Dermis blood vessel endothelial cell (primary cell): ENCODE data around the gene SYT1. TPM values are rescaled to one million over a fixed set of nuclear protein-coding genes. Genes with fewer than 3 reads are reported as not detected.

ENCODE experiments used
- DNase-seq: peaks from one replicate; pipeline ENCODE4 v3.0.0; 2010
- total RNA-seq: library from RNA; depleted of rRNA; stranded (reverse); fragments of >200 nt; gene quantifications from 2 replicates; pipeline ENCODE4 v1.2.3, GENCODE V29; 2014

Gene SYT1
- total RNA-seq, 1 donor from 2014 or later: 9.7 TPM

DNA sequence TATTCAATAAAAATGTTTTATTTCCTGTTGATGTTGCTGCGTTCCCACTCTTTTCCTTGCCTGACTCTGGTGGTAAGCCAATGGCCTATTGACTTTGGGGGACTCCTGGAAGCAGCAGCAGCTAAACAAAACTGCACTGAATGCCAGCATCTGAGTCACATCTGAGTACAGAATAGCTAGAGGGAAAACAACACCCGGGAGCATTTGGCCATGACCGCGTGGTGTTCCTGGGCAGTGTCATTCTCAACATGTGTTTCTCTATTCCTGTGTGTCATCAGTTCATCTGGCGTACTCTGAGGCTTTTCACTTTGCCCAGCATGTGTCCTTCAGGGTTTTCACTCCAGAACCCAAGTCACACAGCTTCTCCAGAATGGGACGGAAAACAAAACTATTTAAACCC is 587.4 kb downstream of the SYT1 start:
- DNase-seq: peak; percentile 98

DNA sequence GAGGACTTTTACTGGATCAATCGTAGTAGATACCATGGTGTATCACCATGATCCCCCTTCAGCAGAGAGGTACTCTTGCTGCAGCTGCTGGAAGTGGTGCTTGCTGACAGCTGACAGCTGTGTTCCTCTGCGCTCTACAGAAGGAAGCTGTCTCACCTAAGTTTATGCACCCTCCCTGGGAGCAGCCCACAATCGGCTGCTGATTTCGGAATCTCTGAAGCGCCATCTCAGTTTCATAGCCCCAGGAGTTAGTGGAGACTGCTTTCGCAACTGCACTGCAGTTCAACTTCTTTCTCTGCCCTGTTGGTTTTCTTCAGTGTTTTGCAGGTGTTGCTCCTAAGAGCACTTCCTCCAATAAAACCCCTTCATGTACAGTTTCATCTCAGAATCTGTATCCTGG is 588.3 kb downstream of the SYT1 start:
- peak; percentile 4 for DNase-seq

DNA sequence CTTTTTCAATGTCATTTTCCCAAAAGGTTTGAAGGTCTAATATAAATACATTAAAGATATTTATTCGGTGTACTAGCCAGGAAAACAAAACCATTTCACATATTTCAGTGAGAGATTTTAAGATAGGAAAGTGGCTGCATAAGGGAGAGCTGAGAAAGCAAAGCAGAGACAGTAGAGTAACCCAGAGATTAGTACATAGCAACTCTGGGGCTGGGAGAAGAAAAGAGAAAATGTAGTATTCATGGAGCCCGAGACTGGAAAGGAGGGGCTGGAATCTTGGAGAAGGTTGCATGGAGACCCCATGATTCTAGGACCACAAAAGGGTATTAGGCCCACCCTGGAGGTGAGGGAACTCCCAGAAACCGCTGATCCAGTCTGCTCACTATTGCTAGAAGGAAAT is 589.2 kb downstream of the SYT1 start:
- DNase-seq: no peak

DNA sequence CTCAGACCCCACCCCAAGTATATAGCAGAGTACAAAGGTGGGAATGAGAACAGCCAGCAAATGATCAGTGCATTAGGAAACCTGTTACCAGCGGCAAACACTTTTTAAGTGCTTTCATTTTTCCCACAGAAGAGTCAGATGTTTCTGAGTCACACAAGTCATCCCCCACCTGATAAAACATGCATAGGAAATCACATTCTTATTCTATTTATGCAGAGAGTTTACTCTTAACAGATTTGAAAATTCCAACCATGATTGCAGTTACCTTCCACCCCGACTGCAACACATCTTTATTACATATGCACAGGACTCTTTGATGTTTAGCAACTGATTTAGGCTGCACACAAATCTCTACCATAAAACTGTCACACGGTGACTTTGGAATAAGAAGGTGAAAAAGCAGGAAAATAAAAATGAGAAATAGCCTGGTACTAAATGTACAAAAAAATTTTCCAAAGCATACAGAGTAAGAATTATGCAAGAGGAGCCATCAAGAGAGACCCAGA is 589.8 kb downstream of the SYT1 start:
- peak; percentile 88 for DNase-seq

DNA sequence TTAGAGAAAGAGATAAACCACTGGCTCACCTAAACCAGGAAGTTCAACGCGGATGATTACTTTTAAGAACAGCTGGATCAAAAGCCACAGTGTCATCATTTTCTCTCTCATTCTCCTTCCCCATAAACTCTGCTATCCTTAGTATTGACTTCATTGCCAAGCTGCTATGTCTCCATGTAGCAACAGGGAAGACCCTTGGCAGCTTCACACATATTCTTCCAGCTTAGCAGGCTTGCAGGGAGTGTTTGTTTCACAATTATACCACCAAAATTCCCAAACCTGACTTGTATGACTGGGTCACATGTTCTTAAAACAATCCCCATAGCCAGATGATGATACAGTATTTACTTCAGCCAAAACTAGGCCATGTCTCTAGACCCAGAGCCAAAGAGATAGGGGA is 590.7 kb downstream of the SYT1 start:
- DNase-seq: peak; percentile 13

DNA sequence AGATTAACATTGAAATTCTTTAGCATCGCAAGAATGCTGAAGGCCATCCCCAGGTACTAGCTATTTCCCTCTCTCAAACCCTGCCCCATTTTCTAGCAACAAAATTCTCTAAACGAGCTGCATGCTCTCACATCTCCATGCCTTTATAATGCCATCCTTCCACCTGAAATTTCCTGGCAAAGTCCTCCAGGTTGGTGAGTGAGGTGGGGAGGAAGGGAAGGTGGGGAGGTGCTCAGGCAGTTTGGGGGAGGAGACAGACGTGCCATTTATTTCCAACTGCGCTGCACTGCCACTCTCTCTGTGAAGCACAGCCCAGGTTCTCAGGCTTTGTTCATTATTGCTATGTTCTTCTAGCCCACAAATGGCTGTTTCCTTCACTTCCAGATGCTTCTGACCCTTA is 617.7 kb downstream of the SYT1 start:
- DNase-seq: no peak

DNA sequence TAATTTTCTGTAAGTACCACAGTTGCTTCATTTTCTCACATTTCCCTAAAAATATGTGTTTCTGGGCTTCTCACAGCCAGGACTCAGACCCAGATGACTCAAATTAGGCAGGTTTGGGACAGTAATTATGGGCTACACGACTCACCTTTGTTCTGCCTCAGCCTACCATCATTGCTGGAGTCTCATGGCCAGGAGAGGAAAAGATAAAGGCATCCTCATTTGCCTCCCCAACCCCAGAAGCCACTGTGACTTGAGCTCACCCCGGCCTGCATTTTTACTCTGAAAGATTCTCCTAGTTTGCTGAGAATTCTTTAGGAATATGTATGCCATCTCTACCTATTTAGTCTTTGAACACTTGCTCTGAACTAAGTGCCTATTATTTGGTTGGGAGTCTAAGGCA is 618.3 kb downstream of the SYT1 start:
- DNase-seq: no peak

DNA sequence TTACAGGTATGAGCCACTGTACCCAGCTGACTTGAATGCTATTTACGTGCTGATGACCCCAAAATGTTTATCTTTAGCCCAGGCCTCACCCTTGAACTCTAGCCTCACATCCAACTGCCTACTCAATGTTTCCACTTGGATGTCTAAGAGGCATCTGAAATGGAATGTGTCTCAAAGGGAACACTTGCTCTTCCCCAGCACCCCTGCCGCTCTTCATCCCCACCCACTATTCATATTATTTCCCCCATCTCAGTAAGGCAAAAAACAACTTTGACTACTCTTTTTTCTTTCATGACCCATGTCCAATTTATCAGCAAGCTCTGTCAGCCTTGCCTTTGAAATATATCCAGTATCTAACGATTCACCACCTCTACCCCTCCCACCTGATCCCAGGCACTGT is 621.6 kb downstream of the SYT1 start:
- no peak for DNase-seq

DNA sequence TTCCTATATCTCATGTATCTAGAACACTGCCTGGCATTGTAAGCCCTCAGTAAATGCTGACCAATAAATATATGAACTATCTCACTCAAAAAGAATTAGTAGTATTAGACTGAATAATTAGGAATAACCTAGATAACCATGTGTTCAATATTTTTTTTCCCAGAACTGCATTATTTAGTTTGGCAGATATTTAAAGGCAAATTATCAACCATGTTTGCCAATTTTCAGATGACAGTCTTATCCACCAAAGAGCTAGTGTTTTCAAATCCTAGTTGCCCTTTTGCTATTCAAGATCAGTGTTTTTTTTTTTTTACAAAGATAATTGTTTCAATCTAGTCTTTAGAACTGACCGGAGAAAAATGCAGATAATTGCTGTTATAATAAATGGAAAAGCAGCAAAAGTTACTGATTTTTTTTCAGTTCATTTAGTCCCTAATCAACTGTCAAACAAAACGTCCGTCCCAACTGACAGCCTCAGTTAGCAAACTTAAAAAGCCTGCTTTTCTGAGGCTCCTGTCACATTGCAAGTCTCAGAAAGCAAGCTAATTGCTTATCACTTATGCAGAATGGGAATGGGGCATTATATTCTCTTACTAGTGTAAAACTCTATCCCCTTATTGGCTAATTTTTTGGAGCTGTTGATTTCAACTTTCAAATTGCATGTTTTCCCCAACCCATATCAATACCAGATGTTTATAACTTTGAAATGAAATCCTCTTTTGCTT is 623.0 kb downstream of the SYT1 start:
- no peak for DNase-seq
